Sigmoid colon (tissue), 4 donors: ENCODE results near the gene IGF2.

Experiments used
- POLR2A ChIP-seq, 2 donors: fragments of 450-650 bp; IDR thresholded peaks; one replicate each; pipeline ENCODE4 v1.6.1; 2016; ENCODE audit warnings: antibody characterized with exemption in 2 of 2, mild to moderate bottlenecking in 2 of 2, moderate library complexity in 2 of 2
- POLR2AphosphoS5 ChIP-seq, 4 donors: sonication (generic); formaldehyde crosslinking; IDR thresholded peaks; one replicate each; pipeline ENCODE4 v1.6.1; 2017; ENCODE audit warnings: antibody characterized with exemption in 4 of 4
- TF ChIP-seq, protein P1 (sequence below), 4 experiments: fragments of 450-650 bp in 3 of 4; fragments of 200-600 bp in 1 of 4; IDR thresholded peaks; one replicate each; pipeline ENCODE4 v1.5.1; 2016 to 2019; ENCODE audit warnings: antibody characterized with exemption in 4 of 4, mild to moderate bottlenecking in 3 of 4, moderate library complexity in 2 of 4

GRCh38 chr11:2188745-2189144 is 49.6 kb upstream of the IGF2 start:
- TF ChIP-seq POLR2A (IDR thresholded peaks at IDR 0.05) (no peak), POLR2AphosphoS5 (IDR thresholded peaks at IDR 0.05) (no peak)
- TF ChIP-seq, protein P1, sequence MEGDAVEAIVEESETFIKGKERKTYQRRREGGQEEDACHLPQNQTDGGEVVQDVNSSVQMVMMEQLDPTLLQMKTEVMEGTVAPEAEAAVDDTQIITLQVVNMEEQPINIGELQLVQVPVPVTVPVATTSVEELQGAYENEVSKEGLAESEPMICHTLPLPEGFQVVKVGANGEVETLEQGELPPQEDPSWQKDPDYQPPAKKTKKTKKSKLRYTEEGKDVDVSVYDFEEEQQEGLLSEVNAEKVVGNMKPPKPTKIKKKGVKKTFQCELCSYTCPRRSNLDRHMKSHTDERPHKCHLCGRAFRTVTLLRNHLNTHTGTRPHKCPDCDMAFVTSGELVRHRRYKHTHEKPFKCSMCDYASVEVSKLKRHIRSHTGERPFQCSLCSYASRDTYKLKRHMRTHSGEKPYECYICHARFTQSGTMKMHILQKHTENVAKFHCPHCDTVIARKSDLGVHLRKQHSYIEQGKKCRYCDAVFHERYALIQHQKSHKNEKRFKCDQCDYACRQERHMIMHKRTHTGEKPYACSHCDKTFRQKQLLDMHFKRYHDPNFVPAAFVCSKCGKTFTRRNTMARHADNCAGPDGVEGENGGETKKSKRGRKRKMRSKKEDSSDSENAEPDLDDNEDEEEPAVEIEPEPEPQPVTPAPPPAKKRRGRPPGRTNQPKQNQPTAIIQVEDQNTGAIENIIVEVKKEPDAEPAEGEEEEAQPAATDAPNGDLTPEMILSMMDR (IDR thresholded peaks at IDR 0.05) = no peak
